Endothelial cell of hepatic sinusoid (primary cell): Measurements from ENCODE around the gene RPL18.

Source experiments
- in situ Hi-C: cut with HindIII; loops from 2 replicates; pipeline ENCODE4 v1.10.0; 2017; ENCODE audit warnings: low sequenced_read_pairs

The RPL18 gene

DNA sequence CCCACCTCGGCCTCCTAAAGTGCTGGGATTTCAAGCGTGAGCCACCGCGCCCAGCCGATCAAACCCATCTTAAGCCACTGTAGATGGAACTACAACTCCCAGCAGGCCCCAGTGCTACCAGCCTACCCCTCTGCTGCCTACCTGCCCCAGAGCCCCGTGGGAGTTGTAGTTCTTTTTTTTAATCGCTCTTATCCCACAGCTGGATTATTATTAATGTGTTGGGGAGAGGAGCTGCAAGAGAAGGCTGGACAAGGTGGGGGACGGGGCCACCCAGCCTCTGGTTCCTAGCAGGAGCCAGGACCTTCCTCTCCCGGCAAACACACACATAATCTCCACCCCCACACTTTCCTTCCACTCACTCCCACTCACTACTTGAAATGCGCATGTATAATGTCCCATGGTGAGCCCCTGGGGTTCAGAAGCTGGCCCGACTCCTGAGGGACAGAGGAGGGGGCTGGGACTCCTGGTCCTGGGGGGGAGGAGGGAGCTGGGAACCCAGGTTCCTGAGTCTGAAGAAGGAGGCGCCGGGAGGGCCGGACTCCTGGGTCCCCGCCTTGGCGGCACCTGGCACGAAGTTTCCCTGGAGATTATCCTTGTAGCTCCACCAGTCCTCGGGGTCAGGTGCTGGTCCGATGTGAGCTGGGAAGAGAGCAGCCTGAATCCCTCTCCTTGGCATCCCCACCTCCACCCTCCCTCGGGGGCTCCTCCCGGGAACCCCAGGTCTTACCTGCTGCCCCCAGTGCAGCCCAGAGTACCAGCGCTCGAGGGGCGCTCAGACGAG, 26.1 kb upstream of the RPL18 start:
- in situ Hi-C loops = loop anchor here (25.0 kb wide), 1 partner anchor 317 kb away; the partner anchor contains the start of genes BAX and FTL

DNA sequence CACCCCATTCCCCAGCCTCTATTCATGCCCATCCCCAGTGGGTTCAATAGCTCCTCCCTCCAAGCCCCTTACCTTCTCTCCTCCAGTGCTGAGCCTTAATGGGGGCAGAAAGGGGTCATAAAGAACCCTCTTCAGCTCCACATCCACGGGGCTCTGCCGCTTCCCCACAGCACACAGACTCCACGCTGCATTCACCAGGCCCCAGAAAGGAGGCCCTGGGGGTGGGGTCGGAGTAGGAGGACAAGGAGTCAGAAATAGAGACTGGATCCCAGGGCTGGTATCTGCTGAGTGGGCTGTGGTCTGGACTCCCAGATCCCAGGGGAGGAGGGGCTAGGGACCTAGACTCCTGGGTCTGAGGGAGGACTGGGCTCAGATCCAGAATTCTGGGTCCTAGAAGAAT, 25.4 kb upstream of the RPL18 start:
- in situ Hi-C loops = loop anchor here (25.0 kb wide), 1 partner anchor 318 kb away; the partner anchor contains the start of genes BAX and FTL

DNA sequence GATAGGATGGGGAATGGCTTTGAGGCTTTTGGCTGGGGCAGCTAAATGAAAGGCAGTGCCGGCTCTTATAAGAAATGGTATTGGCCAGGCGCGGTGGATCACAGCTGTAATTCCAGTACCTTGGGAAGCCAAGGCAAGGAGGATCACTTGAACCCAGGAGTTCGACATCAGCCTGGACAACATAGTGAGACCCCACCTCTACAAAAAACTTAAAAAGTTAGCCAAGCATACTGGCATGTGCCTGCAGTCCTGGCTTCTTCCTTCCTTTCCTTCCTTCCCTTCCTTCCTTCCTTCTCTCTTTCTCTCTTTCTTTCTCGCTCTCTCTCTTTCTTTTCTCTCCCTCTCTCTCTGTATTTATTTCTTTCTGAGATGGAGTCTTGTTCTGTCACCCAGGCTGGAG, 23.9 kb upstream of the RPL18 start:
- in situ Hi-C loops = loop anchor here (25.0 kb wide), 1 partner anchor 319 kb away; the partner anchor contains the start of genes BAX and FTL

DNA sequence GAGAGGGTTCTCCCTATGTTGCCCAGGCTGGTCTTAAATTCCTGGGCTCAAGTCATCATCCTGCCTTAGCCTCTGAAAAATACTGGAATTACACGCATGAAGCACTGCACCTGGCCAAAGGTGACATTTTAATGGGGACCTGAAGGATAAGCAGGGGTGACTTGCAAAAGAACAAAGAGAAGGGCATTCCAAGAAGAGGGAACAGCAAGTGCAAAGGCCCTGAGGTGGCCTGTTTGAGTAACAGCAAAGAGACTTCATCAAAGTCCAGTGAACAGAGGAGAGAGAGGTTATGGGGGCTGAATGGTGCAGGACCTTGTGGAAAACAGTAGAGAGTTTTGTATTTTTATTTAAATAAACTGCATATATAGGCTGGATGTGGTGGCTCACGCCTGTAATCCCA, 22.9 kb upstream of the RPL18 start:
- in situ Hi-C loops = loop anchor here (25.0 kb wide), 1 partner anchor 320 kb away; the partner anchor contains the start of genes BAX and FTL

DNA sequence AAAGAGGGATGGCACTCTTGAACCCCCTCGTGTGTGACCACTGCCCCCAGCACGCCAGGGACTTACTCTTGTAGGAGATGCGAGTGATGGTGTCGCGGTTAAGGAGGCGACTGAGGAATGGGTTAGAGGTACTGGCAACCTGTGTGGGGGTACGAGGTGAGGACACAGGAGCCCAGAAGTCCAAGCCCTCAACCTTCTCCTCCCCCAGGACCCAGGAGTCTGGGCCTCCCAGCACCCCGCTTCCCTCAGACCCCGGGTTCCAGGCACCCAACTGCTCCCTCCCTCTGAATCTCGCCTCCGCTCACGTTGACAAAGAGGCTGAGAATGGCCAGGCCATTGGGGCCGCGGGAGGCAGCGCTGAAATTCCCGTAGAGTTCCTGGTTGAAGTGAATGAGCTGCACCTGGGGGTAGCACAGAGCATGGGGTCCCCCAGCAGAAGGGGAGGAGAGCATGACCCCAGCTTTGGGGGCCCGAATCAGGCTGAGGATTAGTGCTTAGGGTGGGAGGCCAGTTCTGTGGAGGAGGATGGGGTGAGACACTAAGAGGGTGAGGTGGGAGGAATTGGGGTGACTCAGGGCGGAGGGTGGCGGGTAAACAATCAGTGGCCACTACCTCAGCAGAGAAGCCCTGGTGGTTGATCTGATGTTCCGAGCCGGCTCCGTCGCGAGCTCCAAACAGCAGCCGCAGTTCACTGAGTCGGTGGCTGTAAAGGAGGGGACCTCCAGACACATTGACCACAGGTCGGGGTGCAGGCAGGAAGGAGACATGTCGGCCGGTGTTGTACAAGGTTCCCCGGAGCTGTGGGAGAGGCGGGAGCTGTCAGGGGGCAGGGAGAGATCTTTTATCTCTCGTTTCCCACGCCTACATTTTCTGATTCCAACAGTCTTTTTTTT, 20.8 kb upstream of the RPL18 start:
- in situ Hi-C loops = loop anchor here (25.0 kb wide), 1 partner anchor 323 kb away; the partner anchor contains the start of genes BAX and FTL

DNA sequence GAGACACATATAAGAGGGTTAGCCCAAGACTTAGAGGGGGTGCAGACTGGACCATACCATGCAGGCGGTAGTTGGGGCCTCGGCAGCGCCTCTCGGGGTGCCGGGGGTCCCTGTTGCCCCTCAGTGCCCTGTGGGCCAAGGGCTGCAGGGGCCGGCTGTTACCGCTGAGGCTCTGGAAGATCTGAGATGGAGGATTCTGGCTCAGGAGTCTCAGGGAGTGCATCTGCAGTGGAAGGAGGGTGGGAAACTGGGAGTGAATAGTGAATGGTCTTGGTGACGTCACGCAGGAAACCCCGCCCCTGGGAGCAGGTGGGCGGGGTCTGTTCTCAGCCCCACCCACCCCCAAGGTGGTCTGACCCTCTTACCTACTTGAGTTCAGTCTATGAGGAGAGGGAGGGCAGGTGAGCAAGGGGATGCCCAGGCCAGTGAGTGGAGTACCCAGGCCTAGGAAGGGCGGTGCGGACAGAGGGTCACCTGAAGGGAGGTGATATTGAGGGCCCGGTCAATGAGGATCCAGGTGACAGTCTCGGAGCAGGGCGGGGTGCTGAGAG, 19.9 kb upstream of the RPL18 start:
- in situ Hi-C loops = loop anchor here (25.0 kb wide), 1 partner anchor 323 kb away; the partner anchor contains the start of genes BAX and FTL

DNA sequence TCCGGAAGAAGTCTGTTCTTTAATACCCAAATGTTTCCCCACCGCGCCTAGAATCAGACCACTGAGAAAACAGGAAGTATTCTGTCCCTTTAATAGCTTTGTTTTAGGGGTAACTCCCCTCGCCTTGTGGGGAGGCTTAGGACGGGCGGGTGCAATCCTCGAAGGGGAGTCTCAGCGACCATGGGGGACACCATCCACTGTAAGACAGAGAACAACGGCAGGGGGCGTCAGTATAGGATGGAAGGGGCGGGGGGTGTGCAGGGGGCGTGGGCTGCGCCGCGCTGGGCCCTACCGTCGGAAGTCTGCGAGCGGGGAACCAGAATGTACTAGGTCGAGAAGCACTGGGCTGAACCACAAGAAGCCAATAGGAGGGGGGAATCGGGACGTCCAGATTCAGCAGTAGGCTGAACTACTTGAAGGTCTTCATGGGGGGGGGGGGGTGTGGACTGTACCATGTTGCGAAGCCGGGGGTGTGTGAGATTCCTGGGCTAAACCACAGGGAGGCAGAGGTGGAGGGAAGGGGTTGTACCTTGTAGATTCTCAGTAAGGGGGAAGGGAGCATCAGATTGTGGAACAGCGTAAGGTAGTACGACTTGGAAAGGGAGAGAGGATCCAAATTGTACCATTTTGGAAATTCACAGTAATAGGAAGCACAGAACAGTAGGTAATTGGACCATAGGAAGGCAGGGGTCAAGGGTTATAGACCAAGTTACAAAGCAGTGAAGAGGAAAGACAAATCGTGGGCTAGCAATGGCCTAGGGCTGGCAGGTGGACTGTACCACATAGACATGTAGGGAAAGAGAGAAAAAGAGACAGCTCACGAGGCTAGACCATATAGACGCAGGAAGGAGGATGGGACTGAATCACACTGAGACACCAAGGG, 19.2 kb upstream of the RPL18 start:
- in situ Hi-C loops = loop anchor here (25.0 kb wide), 1 partner anchor 324 kb away; the partner anchor contains the start of genes BAX and FTL

DNA sequence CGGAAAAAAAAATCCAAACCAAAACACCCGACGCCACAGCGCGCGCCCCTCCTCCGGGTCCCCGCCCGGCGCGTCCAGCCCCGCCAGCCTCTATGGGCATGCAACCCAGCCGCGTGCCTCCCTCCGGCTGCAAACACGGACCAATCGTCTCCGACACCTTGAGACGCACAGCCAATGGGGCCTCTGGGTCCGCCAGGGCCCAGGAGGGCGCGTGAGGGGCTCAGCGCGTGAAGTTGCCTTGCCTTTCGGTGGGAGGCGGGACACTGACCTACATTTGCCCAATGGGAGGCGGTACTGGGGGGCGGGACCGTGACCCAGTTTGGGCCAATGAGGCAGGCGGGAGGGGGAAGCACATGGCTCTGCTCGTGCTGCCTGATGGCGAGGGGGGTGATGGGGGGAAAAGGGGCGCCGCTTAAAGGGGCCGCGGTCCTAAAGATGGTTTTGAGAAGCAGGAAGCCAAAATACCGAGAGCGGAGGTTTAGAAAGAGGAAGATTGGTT, 18.5 kb upstream of the RPL18 start:
- in situ Hi-C loops = loop anchor here (25.0 kb wide), 1 partner anchor 325 kb away; the partner anchor contains the start of genes BAX and FTL

DNA sequence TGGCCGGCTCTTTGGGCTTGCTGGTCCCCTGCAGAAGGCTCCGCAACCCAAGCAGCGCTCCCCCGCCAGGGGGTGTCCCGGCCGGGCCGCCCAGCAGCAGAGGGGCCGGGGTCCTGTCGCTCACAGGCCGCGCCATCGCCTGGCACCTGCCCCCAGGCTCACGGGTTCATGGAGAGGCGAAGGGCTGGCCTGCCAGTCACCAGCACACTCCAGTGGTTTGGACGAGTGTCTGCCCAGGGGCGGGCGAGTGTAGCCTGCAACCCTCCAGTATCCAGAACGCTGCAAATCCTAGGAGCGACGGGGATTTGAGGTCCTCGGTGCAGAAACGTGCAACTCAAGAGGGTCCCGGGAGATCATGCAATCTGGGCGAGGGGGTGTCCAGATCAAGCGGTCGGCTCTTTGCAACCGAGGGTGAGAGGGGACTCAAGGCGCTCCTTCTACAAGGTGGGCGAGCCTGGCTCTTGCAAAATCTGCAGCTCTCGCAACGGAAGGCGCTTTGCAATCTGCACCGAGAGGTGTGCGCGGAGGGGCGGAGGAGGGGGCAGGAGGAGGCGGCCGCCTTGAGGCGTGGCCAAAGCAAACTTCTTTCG, 18.0 kb upstream of the RPL18 start, which contains the start of gene DBP:
Gene DBP (minus strand): TSS at position 521 of the 590 bp plus-strand sequence. CDS start 385 bp downstream, at position 136.
- in situ Hi-C loops = loop anchor here (25.0 kb wide), 1 partner anchor 325 kb away; the partner anchor contains the start of genes BAX and FTL

DNA sequence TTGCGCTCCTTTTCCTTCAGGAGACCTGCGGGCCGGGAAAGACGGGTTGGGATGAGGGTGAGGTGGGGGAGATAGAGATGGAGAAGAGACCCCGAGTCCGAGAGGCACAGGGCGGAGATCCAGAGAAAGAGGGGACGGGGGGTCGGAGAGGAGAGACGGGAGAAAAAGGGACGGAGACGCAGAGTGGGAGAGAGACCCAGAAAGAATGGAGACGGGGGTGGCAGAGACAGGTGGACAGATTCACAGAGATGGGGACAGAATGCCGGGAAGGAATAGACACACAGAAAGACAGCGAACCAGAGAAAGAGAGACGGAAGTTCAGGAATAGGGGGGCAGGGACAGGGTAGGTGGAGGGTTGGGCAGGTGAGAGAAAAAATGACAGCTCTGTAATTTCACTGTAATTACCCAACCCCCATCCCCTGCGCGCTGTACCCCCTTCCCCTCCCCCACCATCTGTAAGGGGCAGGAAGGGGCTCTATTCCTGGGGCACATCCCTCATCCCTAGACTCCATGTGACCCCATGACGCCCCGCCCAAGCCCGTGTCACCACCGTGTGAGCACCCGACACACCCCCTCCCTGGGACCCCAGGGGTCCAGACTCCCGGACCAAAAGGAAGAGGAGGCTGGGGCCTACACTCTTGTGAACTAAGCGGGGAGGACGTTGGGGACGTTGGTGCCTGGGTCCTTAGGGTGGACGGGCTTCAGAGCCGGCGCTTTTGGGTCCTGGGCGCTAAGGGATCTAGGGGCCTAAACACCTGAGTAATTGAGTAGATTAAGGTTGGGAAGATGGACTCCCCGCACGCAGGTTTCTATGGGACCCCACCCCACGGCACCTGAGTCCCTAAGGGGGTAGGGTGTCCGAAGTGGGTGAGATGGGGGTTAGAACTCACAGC, 17.2 kb upstream of the RPL18 start:
- in situ Hi-C loops = loop anchor here (25.0 kb wide), 1 partner anchor 326 kb away; the partner anchor contains the start of genes BAX and FTL

DNA sequence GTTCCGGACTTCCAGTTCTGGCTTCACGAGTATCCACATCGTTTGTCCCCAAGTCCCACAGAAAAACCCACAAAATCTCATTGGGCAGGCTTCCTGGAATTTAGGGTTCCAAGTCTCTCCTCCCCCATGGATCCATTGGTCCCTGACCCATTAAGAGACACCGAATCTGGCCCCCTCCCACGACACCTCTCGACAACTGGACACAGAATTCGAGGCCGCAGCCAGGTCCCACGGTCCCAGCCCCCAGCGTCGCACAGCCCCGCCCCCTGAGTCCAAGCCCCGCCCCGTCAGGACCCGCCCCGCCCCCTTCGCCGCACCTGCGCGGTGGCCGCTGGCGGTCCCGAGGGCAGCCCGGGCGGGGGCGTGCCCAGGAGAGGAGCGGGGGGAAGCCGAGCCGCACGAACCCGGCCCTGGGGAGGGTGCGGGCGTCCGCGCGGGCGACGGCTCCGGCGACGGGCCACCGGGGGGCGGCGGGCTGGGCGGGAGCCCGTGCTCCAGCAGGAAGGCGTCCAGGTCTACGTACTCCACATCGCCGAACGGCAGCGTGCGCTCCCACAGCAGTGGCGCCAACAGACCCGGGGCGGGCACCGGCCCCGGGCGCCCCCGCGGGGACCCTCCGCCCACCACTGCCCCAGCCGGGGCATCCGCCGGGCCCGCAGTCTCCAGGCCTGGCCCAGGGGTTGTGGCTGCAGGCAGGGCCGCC, 16.4 kb upstream of the RPL18 start:
- in situ Hi-C loops = loop anchor here (25.0 kb wide), 1 partner anchor 327 kb away; the partner anchor contains the start of genes BAX and FTL

DNA sequence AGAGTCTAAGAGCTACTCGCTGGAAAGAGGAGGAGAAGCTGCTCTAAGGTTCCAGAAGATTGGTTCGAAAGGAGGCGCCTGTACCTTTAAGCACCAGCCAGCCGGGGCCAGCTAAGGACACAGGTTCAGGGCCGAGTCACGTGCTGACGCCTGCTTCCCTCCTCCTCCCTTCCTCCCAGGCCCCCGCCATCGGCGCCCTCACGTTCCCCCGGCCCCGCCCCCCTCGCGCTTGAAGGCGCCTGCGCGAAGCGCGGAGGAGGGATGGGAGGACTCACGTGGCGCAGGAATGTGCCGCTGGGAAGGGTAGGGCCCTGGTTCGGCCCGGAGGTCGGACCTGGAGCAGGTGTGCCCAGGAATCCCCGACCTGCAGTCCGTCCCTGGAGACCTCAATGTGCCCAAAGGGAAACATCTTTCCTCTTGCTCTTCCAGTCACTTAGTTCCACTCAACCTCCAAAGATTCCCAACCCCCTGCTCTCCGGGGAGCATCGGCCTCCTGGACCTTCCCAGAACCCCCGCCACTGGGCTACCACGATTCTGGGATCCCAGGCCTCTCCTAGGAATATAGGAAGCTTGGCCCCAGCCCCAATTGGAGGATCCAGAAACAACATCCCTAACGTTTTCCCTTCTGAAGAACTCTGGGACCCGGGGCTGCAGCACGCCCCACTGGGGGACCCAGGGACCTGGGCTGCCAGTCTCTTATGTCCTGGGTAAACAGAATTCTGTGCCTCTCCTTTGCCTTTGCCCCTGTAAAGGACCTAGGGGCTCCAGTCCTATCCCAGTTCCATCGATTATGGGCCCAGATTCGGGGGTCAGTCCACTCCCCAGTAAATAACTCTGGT, 15.7 kb upstream of the RPL18 start:
- in situ Hi-C loops = loop anchor here (5.0 to 25.0 kb wide), 3 partner anchors 88 to 328 kb away; partner anchors contain the start of genes BAX and FTL

DNA sequence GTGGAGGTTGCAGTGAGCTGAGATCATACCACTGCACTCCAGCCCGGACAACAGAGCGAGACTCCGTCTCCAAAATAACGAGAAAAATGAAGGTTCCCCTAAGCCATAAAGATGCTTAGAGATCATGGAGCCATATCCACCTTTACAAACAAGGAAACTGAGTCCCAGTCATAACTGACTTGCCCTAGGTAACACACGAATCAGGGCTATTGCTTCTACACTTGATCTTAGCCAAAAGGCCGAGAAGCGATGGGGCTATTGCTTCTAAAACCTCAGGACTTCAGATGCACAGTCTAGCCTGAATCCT, 15.0 kb upstream of the RPL18 start:
- in situ Hi-C loops = loop anchor here (5.0 to 25.0 kb wide), 3 partner anchors 88 to 328 kb away; partner anchors contain the start of genes BAX and FTL

DNA sequence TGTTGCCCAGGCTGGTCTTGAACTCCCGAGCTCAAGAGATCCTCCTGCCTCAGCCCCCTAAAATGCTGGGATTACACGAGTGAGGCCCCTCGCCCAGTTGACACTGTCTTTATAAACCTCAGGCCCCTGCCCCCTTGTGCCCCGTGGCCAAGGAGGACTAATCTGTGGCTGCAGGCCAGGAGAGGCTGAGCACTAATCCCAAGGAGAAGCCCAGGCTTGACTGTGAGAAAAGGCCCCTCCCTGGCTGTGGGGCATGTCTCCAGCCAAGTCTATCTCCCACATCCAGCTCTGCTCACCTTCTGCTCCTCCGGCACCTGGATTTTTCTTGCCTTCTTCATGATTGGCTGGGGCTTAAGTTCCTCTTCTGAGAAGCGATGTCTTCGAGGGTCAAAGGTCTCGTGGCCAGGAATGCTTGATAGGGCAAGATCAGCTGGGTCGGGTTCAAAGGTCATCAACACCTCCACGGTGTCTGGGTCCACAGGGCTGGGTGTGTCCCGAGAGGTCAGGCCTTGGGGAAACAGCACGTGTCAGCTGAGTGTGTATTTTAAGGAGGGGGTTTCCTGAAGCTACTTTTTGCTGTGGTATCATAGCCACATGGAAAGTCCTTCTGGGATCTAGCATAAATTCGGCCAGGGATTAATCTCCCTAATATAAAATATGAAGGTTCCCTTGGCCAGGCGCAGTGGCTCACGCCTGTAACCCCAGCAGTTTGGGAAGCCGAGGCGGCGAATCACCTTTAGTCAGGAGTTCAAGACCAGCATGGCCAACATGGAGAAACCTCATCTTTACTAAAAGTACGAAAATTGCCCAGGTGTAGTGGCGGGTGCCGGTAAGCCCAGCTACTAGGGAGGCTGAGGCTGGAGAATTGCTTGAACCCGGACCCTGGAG, 14.4 kb upstream of the RPL18 start:
- in situ Hi-C loops = loop anchor here (5.0 to 25.0 kb wide), 3 partner anchors 89 to 329 kb away; partner anchors contain the start of genes BAX and FTL

DNA sequence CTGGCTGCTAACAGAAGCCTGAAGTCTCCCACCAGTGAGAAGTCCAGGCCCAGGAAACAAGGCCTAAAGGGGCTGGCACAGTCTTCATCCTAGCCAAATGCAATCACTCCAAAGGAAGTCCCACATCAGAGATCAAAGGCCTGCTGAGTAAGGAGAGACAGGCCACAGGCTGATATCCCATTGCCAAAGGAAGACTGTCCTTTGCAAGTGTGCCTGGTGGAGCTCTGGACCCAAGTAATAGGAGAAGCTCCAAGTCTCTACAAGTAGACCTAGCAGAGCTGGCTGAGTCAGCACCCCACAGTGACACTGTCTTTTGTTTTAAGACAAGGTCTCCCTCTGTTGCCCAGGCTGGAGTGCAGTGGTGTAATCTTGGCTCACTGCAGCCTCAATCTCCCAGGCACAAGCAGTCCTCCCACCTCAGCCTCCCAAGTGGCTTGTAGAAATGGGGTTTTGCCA, 13.7 kb upstream of the RPL18 start:
- in situ Hi-C loops = loop anchor here (5.0 to 25.0 kb wide), 3 partner anchors 90 to 330 kb away; partner anchors contain the start of genes BAX and FTL
